ENCODE measurements around the gene TULP4. TPM values are rescaled to one million over a fixed set of nuclear protein-coding genes. Genes with fewer than 3 reads are reported as not detected.

TULP4 gene
- total RNA-seq, 1 donor from 2014 or later: 18.5 TPM

- TF ChIP-seq, protein P1, sequence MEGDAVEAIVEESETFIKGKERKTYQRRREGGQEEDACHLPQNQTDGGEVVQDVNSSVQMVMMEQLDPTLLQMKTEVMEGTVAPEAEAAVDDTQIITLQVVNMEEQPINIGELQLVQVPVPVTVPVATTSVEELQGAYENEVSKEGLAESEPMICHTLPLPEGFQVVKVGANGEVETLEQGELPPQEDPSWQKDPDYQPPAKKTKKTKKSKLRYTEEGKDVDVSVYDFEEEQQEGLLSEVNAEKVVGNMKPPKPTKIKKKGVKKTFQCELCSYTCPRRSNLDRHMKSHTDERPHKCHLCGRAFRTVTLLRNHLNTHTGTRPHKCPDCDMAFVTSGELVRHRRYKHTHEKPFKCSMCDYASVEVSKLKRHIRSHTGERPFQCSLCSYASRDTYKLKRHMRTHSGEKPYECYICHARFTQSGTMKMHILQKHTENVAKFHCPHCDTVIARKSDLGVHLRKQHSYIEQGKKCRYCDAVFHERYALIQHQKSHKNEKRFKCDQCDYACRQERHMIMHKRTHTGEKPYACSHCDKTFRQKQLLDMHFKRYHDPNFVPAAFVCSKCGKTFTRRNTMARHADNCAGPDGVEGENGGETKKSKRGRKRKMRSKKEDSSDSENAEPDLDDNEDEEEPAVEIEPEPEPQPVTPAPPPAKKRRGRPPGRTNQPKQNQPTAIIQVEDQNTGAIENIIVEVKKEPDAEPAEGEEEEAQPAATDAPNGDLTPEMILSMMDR (IDR thresholded peaks at IDR 0.05): no peak
- Histone ChIP-seq H3K9me3 (peaks cover 0 to 1% of the 10 kb centered on the region in 2 donors), H3K36me3 (peaks cover 0 to 11% of the 10 kb centered on the region in 2 donors), H3K4me3 (no peak overlapping the region), H3K27ac (no peak overlapping the region), H3K27me3 (no peaks in the 10 kb centered on the region), H3K4me1 (peaks cover 0 to 6% of the 10 kb centered on the region in 2 donors)
- DNase-seq (ENCODE audit: low spot score in 2 of 2): no peak
- intact Hi-C loops (cut with DNase I): no loop called here
Observed at GRCh38 chr6:158413814-158414565, 101.7 kb downstream of the TULP4 start.

GRCh38 chr6:158414851-158415262, 102.6 kb downstream of the TULP4 start:
- TF ChIP-seq, protein P1 (IDR thresholded peaks at IDR 0.05): no peak
- Histone ChIP-seq H3K27me3 (no peaks in the 10 kb centered on the region), H3K27ac (no peak overlapping the region), H3K9me3 (peaks cover 0 to 10% of the 10 kb centered on the region in 2 donors), H3K4me1 (no peaks in the 10 kb centered on the region), H3K36me3 (peaks cover 0 to 11% of the 10 kb centered on the region in 2 donors), H3K4me3 (no peak overlapping the region)
- DNase-seq (ENCODE audit: low spot score in 2 of 2): no peak
- intact Hi-C loops (cut with DNase I): no loop called here

GRCh38 chr6:158415666-158416065, 103.4 kb downstream of the TULP4 start:
- no peak for DNase-seq (ENCODE audit: low spot score in 2 of 2)
- Histone ChIP-seq H3K4me3 (no peak overlapping the region), H3K27ac (no peak overlapping the region)

DNA sequence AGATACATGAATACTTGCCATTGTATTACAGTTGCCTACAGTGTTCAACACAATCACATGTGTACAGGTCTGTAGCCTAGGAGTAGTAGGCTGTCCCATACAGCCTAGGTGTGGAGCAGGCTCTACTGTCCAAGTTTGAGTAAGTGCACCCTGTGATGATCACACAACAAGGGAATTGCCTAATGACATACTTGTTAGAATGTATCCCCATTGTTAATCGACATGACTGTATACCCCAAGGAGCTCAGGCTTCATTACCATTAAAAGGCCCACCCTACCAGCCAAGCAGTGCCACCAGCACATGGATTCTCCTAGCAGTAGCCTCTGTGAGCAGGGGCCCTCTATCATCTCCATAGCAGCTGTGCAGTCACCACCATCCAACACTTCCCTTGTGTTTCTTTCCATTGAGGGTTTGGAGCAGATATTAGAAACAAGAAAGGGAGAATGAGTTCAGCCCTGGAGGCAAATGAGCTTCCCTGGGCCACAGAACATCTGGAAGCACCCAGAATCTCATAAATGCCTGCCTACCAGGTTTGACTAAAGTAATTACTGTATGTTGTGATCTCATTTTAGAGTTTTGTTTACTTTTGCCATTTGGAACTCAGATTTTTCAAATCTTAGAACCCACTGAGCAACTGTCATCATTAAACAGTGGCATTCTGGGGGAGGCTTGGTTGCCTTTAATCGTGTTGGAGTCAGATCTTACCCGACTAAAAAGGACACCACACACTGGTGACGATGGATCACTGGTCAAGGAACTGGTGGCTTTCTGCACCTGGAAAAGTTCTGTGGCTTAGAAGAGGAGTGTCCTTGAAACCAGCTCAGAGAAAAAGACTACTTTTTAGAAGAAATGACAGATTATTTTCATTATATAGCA, 104.9 kb downstream of the TULP4 start:
- Histone ChIP-seq H3K4me3 (no peak overlapping the region), H3K4me1 (no peaks in the 10 kb centered on the region), H3K9me3 (peaks cover 0 to 10% of the 10 kb centered on the region in 2 donors), H3K27ac (no peak overlapping the region), H3K36me3 (peaks cover 0 to 11% of the 10 kb centered on the region in 2 donors), H3K27me3 (no peaks in the 10 kb centered on the region)
- DNase-seq (ENCODE audit: low spot score in 2 of 2): no peak
- intact Hi-C loops (cut with DNase I): no loop called here
- TF ChIP-seq, protein P1 (IDR thresholded peaks at IDR 0.05): no peak

More at GRCh38 chr6:158415666-158416065, 103.4 kb downstream of the TULP4 start:
- H3K4me1 ChIP-seq: no peaks in the 10 kb centered on the region
- H3K27me3 ChIP-seq: no peaks in the 10 kb centered on the region
- TF ChIP-seq, protein P1 (IDR thresholded peaks at IDR 0.05): no peak
- H3K9me3 ChIP-seq: peaks cover 0 to 10% of the 10 kb centered on the region in 2 donors
- intact Hi-C loops (cut with DNase I): no loop called here
- H3K36me3 ChIP-seq: peaks cover 0 to 11% of the 10 kb centered on the region in 2 donors

GRCh38 chr6:158417760-158418098, 105.5 kb downstream of the TULP4 start:
- no peak for DNase-seq (ENCODE audit: low spot score in 2 of 2)
- Histone ChIP-seq H3K27ac (no peak overlapping the region), H3K4me3 (no peak overlapping the region), H3K4me1 (no peaks in the 10 kb centered on the region), H3K9me3 (peaks cover 0 to 10% of the 10 kb centered on the region in 2 donors), H3K27me3 (no peaks in the 10 kb centered on the region), H3K36me3 (peaks cover 0 to 11% of the 10 kb centered on the region in 2 donors)
- TF ChIP-seq, protein P1 (IDR thresholded peaks at IDR 0.05): no peak
- intact Hi-C loops (cut with DNase I): no loop called here
